Umbilical cord (tissue), 2 donors: Measurements from ENCODE around the gene GPR171. TPM values are rescaled to one million over a fixed set of nuclear protein-coding genes. Genes with fewer than 3 reads are reported as not detected.

Experiments used
- DNase-seq: peaks from one replicate; pipeline ENCODE4 v3.0.0-alpha.2; 2015; ENCODE audit warnings: low spot score
- total RNA-seq: library from RNA; depleted of rRNA; stranded (reverse); fragments of >200 nt; gene quantifications from one replicate; pipeline ENCODE4 v1.2.3, GENCODE V29; 2014; ENCODE audit warnings: low replicate concordance; ENCODE audit not compliant: insufficient read depth

Gene GPR171
- total RNA-seq, 1 donor from 2014 or later = 3.6 TPM

- DNase-seq = no peak
Measured at GRCh38 chr3:151213881-151214280, 10.9 kb upstream of the GPR171 start.

- no peak for DNase-seq
Measured at GRCh38 chr3:151213151-151213550, 10.1 kb upstream of the GPR171 start.

GRCh38 chr3:151210676-151211381, 7.8 kb upstream of the GPR171 start:
- DNase-seq = no peak

GRCh38 chr3:151209654-151210053, 6.6 kb upstream of the GPR171 start:
- no peak for DNase-seq

- DNase-seq = no peak
Measured at GRCh38 chr3:151206201-151206600, 3.2 kb upstream of the GPR171 start.

- DNase-seq = no peak
Measured at GRCh38 chr3:151205482-151205881, 2.5 kb upstream of the GPR171 start.

GRCh38 chr3:151204530-151205402, 1.8 kb upstream of the GPR171 start:
- DNase-seq = no peak

- DNase-seq = no peak
Measured at GRCh38 chr3:151201051-151201730, 1.8 kb downstream of the GPR171 start.

- DNase-seq = no peak
Measured at GRCh38 chr3:151200586-151200985, 2.4 kb downstream of the GPR171 start.

- DNase-seq = no peak
Measured at GRCh38 chr3:151199554-151200438, 3.2 kb downstream of the GPR171 start.

- DNase-seq = no peak
Measured at GRCh38 chr3:151198849-151199248, 4.2 kb downstream of the GPR171 start.

- DNase-seq = peak; percentile 42
Measured at GRCh38 chr3:151197981-151198767, 4.8 kb downstream of the GPR171 start.

GRCh38 chr3:151197228-151197627, 5.8 kb downstream of the GPR171 start:
- DNase-seq = no peak

GRCh38 chr3:151196434-151196833, 6.6 kb downstream of the GPR171 start:
- no peak for DNase-seq

GRCh38 chr3:151195826-151196225, 7.2 kb downstream of the GPR171 start:
- DNase-seq = no peak

- no peak for DNase-seq
Measured at GRCh38 chr3:151192545-151192944, 10.5 kb downstream of the GPR171 start.

- DNase-seq = no peak
Measured at GRCh38 chr3:151191095-151191494, 11.9 kb downstream of the GPR171 start.

- peak; percentile 45 for DNase-seq
Measured at GRCh38 chr3:151183265-151183671, 19.7 kb downstream of the GPR171 start.

GRCh38 chr3:151182349-151183079, 20.5 kb downstream of the GPR171 start:
- no peak for DNase-seq
